22Rv1 (cell line): ENCODE measurements around the gene TLCD5.
A peak's percentile ranks its signal among the peaks of the same experiment; 100 is the strongest.

Source experiments
- H3K27ac ChIP-seq: fragments of 450-650 bp; 2 replicates; pipeline ENCODE4 v1.5.1; 2017
- CTCF ChIP-seq: fragments of 450-650 bp; IDR thresholded peaks from 2 replicates; pipeline ENCODE4 v1.5.1; 2017; ENCODE audit warnings: mild to moderate bottlenecking
- ZFX ChIP-seq: fragments of 450-650 bp; IDR thresholded peaks from 2 replicates; pipeline ENCODE4 v1.6.1; 2017; ENCODE audit warnings: antibody characterized with exemption, borderline replicate concordance

Gene TLCD5

GRCh38 chr11:120324932-120325810 lies at the start of gene TLCD5:
TSS of gene TLCD5 (plus strand) at chr11:120325299. CDS start at chr11:120327442, 2,143 bp downstream.
- 0 out of 2 replicates have a peak, but pooled peaks have one; percentile 10 for TF ChIP-seq CTCF
- no peak for TF ChIP-seq ZFX
- peak within 1 kb of the TSS; percentile 67 for H3K27ac ChIP-seq

- H3K27ac ChIP-seq, result no peak overlapping the region
- no peak for TF ChIP-seq CTCF
- TF ChIP-seq ZFX, result no peak
Measured at GRCh38 chr11:120279502-120279901, 45.6 kb upstream of the TLCD5 start.

- no peak for TF ChIP-seq CTCF
- no peak for TF ChIP-seq ZFX
Measured at GRCh38 chr11:120280600-120281051, 44.5 kb upstream of the TLCD5 start.

GRCh38 chr11:120281143-120281795 lies 43.8 kb upstream of the TLCD5 start:
- H3K27ac ChIP-seq, result no peak overlapping the region
- TF ChIP-seq CTCF, result no peak
- no peak for TF ChIP-seq ZFX

More at GRCh38 chr11:120280600-120281051, 44.5 kb upstream of the TLCD5 start:
- H3K27ac ChIP-seq, result no peak overlapping the region

- no peak for TF ChIP-seq ZFX
- TF ChIP-seq CTCF, result no peak
- H3K27ac ChIP-seq, result no peak overlapping the region
Measured at GRCh38 chr11:120283124-120283523, 42.0 kb upstream of the TLCD5 start.

GRCh38 chr11:120284272-120284671 lies 40.8 kb upstream of the TLCD5 start:
- TF ChIP-seq CTCF, result no peak
- no peak for TF ChIP-seq ZFX

GRCh38 chr11:120285256-120285655 lies 39.8 kb upstream of the TLCD5 start:
- TF ChIP-seq ZFX (no peak), CTCF (no peak)
- no peak overlapping the region for H3K27ac ChIP-seq

More at GRCh38 chr11:120284272-120284671, 40.8 kb upstream of the TLCD5 start:
- no peak overlapping the region for H3K27ac ChIP-seq
